Activated T-cell treated with anti-CD3 and anti-CD28 coated beads for 48 hours (primary cell): ENCODE measurements around the gene CACNA1H.
"Not testable (repeated sequence)": the region's sequence is repeated elsewhere in the genome, so short reads cannot be mapped to it uniquely, and the experiment has no call there.

Experiments used
- DNase-seq: peaks from one replicate; pipeline ENCODE4 v3.0.0-alpha.2; 2020; ENCODE audit warnings: low read depth

CACNA1H gene

DNA sequence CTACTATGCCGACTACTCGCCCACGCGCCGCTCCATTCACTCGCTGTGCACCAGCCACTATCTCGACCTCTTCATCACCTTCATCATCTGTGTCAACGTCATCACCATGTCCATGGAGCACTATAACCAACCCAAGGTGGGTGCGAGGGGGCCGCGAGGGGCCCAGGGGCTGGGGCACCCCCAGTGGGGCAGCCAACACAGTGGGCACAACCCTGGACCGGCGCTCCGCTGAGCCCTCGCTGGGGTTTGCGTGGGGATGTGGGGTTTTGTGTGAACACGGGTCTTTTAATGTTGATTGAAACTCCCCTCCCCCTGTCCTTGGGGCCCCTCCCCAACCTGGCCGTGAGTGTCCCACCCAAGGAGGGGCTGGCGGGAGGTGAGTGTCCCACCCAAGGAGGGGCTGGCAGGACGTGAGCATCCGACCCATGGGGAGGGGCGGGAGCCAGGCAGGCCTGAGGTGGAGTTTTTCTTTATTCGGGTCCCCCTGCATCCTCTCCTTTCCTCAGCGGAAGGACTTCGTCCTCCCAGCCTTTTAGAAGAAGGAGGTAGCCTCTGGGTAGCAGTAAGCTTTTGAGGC, 61.0 kb downstream of the CACNA1H start:
- DNase-seq: no peak

DNA sequence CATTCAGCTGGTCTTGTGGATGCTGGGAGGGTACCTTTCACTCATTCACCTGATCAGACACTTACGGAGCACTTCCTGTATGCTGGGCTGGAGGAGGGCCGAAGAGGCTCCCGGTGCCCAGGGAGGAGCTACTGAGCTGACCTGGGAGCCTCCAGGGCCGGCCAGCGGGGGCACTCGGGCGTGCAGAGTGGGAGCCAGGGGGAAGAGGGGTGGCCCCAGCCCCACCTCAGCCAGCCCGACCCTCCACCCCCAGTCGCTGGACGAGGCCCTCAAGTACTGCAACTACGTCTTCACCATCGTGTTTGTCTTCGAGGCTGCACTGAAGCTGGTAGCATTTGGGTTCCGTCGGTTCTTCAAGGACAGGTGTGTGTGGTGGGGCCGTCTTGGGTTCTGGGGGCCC, 61.8 kb downstream of the CACNA1H start:
- no peak for DNase-seq

DNA sequence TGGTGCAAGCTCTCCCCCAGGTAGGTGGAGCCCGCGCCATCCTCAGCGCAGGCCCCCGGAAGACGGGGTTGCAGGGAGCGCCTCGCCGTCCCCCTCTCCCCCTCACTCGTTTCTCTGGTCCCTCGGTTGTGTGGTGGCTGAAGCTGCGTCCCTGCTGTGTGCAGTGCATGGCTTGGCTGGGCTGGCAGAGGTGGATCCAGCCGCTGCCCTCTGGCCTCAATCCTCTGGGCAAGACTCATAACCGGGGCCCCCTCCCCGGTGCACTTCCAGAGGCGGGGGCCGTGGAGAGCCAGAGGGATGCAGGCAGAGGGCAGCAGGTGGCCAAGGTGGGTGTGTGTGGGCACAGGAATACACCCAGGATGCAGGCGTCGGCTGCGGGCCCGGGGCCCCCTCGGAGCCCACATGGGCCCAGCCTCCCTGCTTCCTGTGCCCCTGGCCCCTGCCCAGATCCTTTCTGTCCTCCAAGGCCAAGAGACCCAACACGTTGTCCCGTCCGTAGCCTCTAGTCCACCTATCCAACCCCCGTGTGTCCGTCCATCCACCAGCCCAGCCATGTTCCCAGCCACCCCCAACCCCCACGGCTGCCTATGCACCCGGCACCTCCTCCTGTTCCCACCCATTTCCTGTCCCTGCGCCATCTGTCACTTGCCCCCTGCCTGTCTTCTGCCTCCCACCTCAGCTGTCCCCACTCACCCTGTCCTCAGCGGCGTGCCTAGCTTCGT, 62.8 kb downstream of the CACNA1H start:
- no peak for DNase-seq

DNA sequence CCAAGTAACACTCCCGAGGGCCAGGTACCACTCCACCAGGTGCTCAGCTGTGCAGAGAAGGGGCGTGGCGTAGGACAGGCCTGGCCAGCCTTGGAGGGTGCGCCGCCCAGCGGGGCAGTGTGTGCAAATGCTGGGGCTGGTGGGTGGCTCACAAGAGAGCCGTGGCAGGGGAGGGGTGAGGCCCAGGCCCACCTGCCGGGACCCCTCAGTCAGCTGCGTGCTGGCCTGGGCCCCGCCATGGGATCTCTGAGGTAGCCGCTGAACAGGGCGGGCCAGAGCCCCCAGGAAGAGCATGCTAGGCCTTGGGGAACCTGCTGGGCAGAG, 63.4 kb downstream of the CACNA1H start:
- DNase-seq: no peak

DNA sequence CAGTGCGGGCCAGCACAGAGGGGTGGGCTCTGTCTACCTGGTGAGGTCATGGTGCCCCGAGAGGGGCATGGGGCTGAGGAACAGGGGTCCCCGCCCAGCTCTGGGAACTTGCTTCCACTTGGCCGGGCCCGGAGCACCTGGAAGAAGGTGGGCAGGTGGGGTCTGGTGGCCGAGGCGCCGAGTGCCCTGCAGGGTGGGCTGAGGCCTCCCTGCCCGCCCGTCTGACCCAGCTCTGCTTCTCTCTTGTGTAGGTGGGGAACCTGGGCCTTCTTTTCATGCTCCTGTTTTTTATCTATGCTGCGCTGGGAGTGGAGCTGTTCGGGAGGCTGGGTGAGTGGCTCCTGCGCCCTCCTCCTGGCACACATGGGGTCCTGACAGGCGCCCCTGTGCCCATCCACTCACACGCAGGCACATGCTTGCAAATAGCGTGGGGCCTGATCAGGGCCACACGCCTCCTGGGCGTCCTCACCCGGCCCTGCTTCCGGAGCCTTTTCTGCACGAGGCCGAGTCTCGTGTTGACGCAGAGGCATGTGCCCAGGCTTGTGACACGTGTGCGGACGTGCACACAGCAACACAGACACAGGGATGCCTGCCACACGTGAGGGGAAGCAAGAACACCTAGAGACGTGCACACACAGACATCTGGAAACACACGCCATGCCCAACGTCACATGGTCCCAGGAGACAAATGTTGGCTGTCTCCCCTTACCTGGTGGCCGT, 63.9 kb downstream of the CACNA1H start:
- no peak for DNase-seq

DNA sequence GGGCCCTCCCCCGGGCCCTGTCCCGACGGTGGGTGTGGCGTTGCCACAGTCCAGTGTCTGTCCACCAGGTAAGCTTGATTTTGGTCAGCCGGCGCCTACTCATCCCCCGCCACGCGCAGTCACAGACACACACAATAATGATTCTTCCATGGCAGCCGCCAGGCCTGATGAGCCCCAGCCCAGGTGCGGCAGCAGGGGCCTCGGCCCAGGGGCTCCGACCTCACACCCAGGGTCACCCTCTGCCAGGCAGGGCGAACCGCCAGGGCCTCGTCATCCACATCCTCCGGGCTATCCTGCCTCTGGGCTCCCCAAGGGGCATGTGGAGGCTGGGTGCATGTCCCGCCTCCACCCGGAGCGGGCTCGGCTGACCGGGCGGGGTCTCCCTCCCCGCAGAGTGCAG, 64.6 kb downstream of the CACNA1H start:
- no peak for DNase-seq

DNA sequence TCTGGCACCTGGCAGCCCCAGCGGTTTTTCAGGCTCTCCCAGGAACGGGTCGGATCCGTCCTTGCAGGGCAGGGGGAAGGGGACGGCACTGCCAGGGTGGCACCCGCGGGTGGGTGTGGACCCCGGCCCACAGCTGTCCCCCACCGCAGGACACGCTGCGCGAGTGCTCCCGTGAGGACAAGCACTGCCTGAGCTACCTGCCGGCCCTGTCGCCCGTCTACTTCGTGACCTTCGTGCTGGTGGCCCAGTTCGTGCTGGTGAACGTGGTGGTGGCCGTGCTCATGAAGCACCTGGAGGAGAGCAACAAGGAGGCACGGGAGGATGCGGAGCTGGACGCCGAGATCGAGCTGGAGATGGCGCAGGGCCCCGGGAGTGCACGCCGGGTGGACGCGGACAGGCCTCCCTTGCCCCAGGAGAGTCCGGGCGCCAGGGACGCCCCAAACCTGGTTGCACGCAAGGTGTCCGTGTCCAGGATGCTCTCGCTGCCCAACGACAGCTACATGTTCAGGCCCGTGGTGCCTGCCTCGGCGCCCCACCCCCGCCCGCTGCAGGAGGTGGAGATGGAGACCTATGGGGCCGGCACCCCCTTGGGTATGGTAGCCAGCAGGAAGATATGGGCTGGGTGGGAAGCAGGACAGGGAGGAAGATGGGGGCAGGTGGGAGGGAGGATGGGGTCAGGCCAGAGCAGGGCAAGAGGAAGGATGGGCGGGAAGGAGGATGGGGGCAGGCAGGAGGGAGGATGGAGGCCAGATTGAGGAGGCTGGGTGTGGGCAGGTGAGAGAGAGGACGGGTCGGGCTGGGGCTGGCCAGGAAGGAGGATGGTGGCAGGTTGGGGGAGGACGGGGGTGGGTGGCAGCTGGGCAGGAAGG, 65.4 kb downstream of the CACNA1H start:
- DNase-seq: no peak

DNA sequence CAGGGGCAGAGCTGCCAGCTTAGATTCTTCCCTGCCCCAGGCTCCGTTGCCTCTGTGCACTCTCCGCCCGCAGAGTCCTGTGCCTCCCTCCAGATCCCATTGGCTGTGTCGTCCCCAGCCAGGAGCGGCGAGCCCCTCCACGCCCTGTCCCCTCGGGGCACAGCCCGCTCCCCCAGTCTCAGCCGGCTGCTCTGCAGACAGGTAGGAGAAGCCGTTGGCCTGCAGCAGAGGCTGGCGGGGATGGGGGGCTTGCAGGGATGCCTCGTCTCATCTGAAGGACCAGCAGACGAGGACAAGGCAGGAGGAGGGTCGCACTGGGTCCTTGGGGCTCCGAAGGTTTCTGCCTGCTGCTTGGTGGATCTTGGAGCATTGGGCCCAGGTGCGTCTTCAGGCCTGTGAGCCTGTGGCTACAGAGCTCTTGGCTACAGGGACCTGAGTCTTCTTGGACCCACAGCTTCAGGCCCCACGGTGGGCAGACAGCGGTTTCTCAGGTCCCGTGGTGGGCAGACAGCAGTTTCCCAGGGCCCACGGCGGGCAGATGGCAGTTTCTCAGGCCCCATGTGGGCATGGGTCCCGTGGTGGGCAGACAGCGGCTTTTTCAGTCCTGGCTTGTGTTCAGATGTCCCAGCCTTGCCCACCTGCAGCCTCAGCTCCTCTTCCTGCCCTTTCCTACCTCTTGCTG, 66.2 kb downstream of the CACNA1H start:
- no peak for DNase-seq

DNA sequence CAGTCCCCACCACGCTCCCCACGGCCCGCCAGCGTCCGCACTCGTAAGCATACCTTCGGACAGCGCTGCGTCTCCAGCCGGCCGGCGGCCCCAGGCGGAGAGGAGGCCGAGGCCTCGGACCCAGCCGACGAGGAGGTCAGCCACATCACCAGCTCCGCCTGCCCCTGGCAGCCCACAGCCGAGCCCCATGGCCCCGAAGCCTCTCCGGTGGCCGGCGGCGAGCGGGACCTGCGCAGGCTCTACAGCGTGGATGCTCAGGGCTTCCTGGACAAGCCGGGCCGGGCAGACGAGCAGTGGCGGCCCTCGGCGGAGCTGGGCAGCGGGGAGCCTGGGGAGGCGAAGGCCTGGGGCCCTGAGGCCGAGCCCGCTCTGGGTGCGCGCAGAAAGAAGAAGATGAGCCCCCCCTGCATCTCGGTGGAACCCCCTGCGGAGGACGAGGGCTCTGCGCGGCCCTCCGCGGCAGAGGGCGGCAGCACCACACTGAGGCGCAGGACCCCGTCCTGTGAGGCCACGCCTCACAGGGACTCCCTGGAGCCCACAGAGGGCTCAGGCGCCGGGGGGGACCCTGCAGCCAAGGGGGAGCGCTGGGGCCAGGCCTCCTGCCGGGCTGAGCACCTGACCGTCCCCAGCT, 67.3 kb downstream of the CACNA1H start:
- DNase-seq: no peak

DNA sequence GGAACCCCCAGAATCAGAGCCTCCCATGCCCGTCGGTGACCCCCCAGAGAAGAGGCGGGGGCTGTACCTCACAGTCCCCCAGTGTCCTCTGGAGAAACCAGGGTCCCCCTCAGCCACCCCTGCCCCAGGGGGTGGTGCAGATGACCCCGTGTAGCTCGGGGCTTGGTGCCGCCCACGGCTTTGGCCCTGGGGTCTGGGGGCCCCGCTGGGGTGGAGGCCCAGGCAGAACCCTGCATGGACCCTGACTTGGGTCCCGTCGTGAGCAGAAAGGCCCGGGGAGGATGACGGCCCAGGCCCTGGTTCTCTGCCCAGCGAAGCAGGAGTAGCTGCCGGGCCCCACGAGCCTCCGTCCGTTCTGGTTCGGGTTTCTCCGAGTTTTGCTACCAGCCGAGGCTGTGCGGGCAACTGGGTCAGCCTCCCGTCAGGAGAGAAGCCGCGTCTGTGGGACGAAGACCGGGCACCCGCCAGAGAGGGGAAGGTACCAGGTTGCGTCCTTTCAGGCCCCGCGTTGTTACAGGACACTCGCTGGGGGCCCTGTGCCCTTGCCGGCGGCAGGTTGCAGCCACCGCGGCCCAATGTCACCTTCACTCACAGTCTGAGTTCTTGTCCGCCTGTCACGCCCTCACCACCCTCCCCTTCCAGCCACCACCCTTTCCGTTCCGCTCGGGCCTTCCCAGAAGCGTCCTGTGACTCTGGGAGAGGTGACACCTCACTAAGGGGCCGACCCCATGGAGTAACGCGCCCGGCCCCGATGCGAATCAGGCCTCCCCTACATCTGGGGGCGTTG, 68.1 kb downstream of the CACNA1H start:
- no peak for DNase-seq

DNA sequence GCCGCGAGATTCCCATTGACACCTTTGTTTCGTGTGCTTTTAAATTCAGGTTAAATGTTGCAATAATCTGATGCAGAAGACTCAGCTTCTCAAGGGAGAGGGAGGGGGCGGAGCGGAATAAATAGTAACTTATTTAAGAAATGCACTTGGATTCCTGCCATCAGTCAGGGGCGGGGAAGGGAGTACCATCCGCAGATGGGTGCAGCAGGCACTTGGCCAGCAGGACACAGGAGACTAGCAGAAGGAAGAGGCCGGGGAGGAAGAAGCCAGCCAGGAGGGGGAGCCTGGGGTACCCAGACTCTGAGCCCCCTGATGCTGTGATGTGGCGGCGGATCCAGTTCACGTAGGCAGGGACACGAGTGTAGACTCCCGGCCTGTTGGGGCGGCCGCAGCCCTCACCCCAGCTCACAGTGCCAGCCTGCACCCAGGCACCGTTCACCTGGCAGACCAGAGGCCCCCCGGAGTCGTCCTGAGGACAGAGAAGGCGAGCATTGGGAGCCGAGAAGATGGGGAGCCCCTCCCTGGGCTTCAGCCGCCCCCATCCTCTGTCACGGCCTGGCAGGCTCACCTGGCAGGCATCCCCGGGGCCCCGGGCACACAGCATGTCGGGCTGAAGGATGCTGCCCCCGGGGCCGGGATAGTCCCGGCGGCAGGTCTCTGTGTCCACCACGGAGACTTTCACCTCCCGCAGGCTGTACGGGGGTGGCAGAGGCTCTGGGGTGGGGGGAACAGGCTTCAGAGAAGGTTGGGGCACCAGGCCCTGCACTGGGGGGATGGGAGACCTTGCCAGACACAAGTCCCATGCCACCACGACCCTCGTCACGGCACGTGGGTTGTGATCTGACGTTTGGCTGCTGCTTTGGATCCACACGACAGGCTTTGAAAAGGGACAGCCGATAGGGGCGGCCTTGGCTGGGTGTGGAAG, 69.0 kb downstream of the CACNA1H start:
- DNase-seq: no peak

DNA sequence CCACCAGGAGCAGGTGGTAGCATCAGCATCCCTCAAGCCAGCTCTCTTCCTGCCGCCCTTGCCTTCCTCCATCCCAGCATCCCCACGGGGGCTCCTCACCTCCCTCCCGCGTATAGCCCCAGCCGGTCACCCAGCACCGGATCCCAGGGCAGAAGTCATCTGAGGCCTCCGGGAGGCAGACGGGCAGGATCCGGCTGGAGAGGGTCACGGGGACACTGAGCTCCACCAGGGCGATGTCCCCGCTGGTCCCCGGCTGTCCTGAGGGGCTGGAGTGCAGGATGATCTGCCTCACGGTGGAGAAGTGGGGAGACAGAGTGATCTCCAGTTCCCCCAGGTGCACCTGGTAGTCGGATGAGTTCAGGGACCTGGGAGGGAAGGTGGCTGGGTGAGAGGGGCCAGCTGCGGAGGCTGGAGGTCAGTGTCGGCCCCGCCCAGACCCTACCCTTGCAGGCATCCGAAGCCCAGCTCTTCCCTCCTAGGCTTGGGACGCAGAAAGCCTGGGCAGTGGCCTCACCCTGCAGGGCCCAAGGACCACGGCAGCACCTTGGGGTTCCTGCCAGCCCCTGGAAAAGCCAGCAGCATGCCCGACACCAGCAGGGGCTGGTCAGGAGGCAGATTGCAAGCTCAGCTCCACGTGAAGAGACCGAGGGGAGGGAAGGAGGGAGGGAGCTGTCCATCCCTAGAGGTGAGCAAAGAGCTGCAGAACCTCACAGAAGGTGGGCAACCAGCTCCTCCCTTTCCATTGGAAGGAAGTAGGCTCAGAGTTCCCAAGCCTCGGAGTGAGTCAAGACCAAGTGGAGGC, 69.8 kb downstream of the CACNA1H start:
- no peak for DNase-seq

DNA sequence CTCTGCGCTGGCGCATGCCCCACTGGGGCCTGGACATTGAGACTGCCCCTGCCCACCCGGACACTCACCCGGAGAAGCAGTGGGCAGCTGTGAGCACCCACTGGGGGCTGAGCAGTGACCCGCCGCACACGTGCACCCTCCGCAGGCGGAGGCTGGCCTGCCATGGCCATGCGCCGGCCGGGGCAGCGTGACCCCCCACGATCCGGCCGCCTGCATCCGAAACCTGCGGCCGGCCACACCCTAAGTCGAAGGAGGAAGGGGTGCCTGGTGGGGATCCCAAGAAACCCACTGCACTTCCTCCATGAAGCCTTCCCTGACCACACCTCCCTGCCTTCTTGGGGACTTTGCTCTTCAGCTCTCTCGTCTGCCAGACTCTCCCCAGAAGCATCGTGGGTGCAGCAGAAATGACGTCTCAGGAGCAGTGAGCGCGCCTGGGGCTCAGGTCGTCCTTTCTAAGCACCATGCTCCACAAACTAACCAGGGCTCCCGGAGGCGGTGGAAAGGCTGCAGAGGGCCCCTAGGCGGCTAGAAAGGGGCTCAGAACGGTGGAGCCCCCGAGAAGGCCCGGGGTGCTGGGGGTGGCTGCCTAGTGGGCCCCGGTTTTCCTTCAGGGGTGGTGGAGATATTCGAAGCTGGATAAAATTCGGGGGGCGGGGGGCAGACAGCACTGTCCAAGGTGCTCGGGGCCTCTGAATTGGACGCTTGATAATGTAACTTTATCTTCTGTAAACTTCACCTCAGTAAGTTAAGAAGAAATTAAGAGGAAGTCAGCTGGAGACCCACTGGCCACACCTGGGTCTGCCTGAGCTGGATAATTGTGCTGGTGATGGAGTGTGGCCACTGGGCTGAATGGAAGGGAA, 70.7 kb downstream of the CACNA1H start:
- DNase-seq: no peak

DNA sequence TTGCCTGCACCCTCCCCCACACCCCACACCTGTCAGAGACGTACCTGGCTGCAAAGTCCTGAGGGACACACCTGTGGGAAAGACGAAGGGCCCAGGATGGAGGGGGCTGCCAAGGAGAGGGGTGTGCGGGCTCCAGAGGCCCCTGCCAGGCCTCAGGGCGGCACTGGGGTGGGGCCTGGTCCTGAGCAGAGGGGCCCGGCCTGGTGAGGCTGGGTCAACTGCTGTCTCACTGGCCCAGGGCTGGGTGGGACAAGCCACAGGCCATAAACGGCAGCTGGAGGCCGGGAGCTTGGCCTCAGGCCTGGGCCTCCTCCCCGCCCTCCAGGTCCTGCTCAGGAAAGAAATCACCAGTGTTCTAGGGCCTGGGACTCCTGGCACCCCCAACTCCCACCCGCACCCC, 71.7 kb downstream of the CACNA1H start:
- DNase-seq: no peak

DNA sequence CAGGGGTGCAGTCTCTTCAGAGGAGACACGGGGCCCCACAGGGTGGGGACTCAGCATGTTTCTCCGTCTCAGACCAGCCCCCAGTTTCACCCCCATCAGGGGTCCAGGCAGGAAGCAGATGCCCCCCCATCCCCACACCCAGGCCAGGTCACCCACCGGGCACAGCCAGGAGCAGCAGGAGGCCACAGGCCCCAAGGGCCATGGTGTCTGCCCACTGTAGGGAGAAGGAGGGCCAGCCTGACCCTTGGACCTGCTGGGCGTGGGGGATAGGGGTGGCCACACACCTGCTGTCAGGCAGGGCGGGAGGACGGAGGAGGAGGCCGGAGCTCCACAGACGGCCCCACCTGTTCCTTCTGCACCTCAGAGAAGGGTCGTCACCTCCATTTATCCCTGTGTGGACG, 72.1 kb downstream of the CACNA1H start, which contains the start of gene TPSG1:
TSS of gene TPSG1 (minus strand) at position 218 of the 401 bp plus-strand sequence. CDS start at position 202, 16 bp downstream.
- DNase-seq: no peak

DNA sequence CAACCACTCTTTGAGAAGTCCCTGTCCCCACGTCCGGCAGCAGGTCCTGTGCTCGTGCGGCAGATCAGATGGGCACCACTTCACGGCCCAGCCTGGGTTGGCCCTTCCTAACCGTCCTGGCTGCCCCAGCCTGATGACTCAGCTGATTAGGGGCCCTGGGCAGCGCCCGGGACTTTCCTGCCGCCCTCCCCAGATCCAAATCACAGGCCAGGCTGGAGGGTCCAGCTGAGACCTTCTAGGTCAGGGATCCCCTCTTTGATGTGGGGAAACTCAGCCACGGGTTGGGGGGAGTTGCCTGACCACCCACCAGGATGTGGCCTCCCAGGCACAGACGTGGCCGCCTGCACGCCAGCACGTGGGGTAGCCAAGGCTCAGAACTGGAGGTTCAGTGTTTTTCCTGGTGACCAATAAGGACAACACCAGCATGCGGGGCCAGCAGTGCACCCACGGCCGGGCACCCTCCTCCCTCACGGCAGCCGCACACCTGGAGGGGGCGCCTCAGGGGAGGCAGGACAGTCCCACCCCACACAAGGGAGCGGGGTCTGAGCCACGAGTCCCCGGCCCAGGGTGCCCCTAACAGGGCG, 72.9 kb downstream of the CACNA1H start:
- DNase-seq: not testable (repeated sequence)

DNA sequence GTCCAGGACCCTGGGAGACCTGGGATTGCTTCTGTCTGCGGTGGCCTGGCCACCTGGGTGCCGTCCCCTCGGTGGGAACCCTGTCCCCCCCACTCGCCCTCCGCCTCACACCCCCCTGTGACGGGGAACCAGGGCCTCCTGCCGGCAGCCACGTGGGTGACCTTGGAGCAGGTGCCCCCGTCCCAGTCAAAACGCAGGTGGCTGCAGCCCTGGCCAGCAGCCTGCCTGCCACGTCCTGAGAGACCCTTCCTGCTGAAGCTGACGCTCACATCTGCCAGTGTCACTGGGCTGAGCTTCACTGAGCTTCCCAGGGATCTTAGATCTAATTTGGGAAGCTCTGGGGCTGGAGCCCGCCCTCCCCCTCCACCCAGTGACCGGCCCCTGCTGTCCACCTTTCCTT, 73.8 kb downstream of the CACNA1H start:
- DNase-seq: not testable (repeated sequence)
